HFFc6 (cell line): ENCODE data around the gene CD300LD. TPM values are rescaled to one million over a fixed set of nuclear protein-coding genes. Genes with fewer than 3 reads are reported as not detected.
"Not testable (repeated sequence)": the region's sequence is repeated elsewhere in the genome, so short reads cannot be mapped to it uniquely, and the experiment has no call there.

Experiments
- DNase-seq: peaks from one replicate; pipeline ENCODE4 v3.0.0-alpha.2; 2018
- H3K27ac Mint-ChIP-seq: 2 replicates; pipeline ENCODE4 v1.8.0; 2020; ENCODE audit warnings: mild to moderate bottlenecking, mixed read lengths
- H3K27me3 Mint-ChIP-seq: 2 replicates; pipeline ENCODE4 v1.8.0; 2021; ENCODE audit warnings: mild to moderate bottlenecking, moderate library complexity, mixed read lengths; ENCODE audit not compliant: insufficient read depth
- H3K36me3 Mint-ChIP-seq: 2 replicates; pipeline ENCODE4 v1.8.0; 2021; ENCODE audit warnings: low read depth, mixed read lengths
- H3K4me1 Mint-ChIP-seq: 2 replicates; pipeline ENCODE4 v1.8.0; 2020; ENCODE audit warnings: low read depth, mixed read lengths
- H3K4me3 Mint-ChIP-seq: 2 replicates; pipeline ENCODE4 v1.8.0; 2020; ENCODE audit warnings: mild to moderate bottlenecking, moderate library complexity, mixed read lengths
- H3K9me3 Mint-ChIP-seq: 2 replicates; pipeline ENCODE4 v1.8.0; 2020; ENCODE audit warnings: mild to moderate bottlenecking, mixed read lengths
- CTCF ChIP-seq: fragments of 200-600 bp; sonication (generic); IDR thresholded peaks from 2 replicates; pipeline ENCODE4 v1.5.0; 2021; ENCODE audit warnings: antibody characterized with exemption, mild to moderate bottlenecking
- total RNA-seq, 6 experiments: library from RNA; stranded (reverse); fragmentation: NEBNext Ultra II Directional; extraction: Animal tissue kit (Norgen Biotek cat#: 25700); gene quantifications; 2 replicates in 1 of 6; 3 replicates in 5 of 6; pipeline ENCODE4 v1.2.3, GENCODE V29; 2021

Gene CD300LD
- total RNA-seq, 6 experiments from 2014 or later: not detected

- H3K9me3 Mint-ChIP-seq: peaks cover 54% of the 10 kb centered on the region
- no peak overlapping the region for H3K27ac Mint-ChIP-seq
- DNase-seq: no peak
- H3K4me3 Mint-ChIP-seq: no peak overlapping the region
- H3K36me3 Mint-ChIP-seq: peaks cover 14% of the 10 kb centered on the region; the same call in 1 of the 2 replicates
- H3K27me3 Mint-ChIP-seq: no peaks in the 10 kb centered on the region; the same call in 1 of the 2 replicates
- no peaks in the 10 kb centered on the region for H3K4me1 Mint-ChIP-seq
- TF ChIP-seq CTCF: no peak
These were observed 12.2 kb downstream of the CD300LD start for GRCh38 chr17:74579900-74580299.

GRCh38 chr17:74578979-74579378 is 13.1 kb downstream of the CD300LD start:
- no peaks in the 10 kb centered on the region for H3K4me1 Mint-ChIP-seq
- DNase-seq: no peak
- H3K4me3 Mint-ChIP-seq: no peak overlapping the region
- TF ChIP-seq CTCF: no peak
- no peak overlapping the region for H3K27ac Mint-ChIP-seq
- peaks cover 52% of the 10 kb centered on the region for H3K9me3 Mint-ChIP-seq
- H3K36me3 Mint-ChIP-seq: peaks cover 14% of the 10 kb centered on the region; the same call in 1 of the 2 replicates
- no peaks in the 10 kb centered on the region; the same call in 1 of the 2 replicates for H3K27me3 Mint-ChIP-seq

GRCh38 chr17:74574489-74575142 is 17.5 kb downstream of the CD300LD start:
- no peak overlapping the region for H3K27ac Mint-ChIP-seq
- no peaks in the 10 kb centered on the region; the same call in 1 of the 2 replicates for H3K27me3 Mint-ChIP-seq
- H3K4me3 Mint-ChIP-seq: no peak overlapping the region
- DNase-seq: no peak
- H3K9me3 Mint-ChIP-seq: peaks cover 55% of the 10 kb centered on the region
- peaks cover 5% of the 10 kb centered on the region; the same call in 1 of the 2 replicates for H3K36me3 Mint-ChIP-seq
- no peak for TF ChIP-seq CTCF
- no peaks in the 10 kb centered on the region for H3K4me1 Mint-ChIP-seq

- not testable (repeated sequence) for H3K27ac Mint-ChIP-seq, H3K4me1 Mint-ChIP-seq
These were observed 18.4 kb downstream of the CD300LD start for GRCh38 chr17:74573635-74574034.

GRCh38 chr17:74573169-74573568 is 18.9 kb downstream of the CD300LD start:
- Mint-ChIP-seq H3K27ac (no peak overlapping the region), H3K36me3 (peaks cover 12% of the 10 kb centered on the region; the same call in 1 of the 2 replicates), H3K4me1 (no peaks in the 10 kb centered on the region), H3K9me3 (peaks cover 56% of the 10 kb centered on the region), H3K27me3 (no peaks in the 10 kb centered on the region; the same call in 1 of the 2 replicates), H3K4me3 (no peak overlapping the region)
- no peak for TF ChIP-seq CTCF
- no peak for DNase-seq

More at GRCh38 chr17:74573635-74574034, 18.4 kb downstream of the CD300LD start:
- not testable (repeated sequence) for H3K4me3 Mint-ChIP-seq, H3K27me3 Mint-ChIP-seq, H3K36me3 Mint-ChIP-seq, DNase-seq
- H3K9me3 Mint-ChIP-seq: peaks cover 52% of the 10 kb centered on the region

- DNase-seq: no peak
- peaks cover 9% of the 10 kb centered on the region; the same call in 1 of the 2 replicates for H3K36me3 Mint-ChIP-seq
- no peak for TF ChIP-seq CTCF
- H3K4me1 Mint-ChIP-seq: no peaks in the 10 kb centered on the region
- peaks cover 53% of the 10 kb centered on the region for H3K9me3 Mint-ChIP-seq
- H3K4me3 Mint-ChIP-seq: no peak overlapping the region
- H3K27ac Mint-ChIP-seq: no peak overlapping the region
- no peaks in the 10 kb centered on the region; the same call in 1 of the 2 replicates for H3K27me3 Mint-ChIP-seq
These were observed 20.3 kb downstream of the CD300LD start for GRCh38 chr17:74571621-74572270.
